WTC11 (cell line): ENCODE results near the gene ZDHHC11. TPM values are rescaled to one million over a fixed set of nuclear protein-coding genes. Genes with fewer than 3 reads are reported as not detected.

ENCODE experiments used
- ATAC-seq: fragments of 200-7000 bp; cut with Tn5 transposase; 2 replicates; pipeline ENCODE4 v1.10.0; 2021; ENCODE audit warnings: mild to moderate bottlenecking, moderate library complexity
- Bru-seq: library from RNA; stranded (reverse); fragments of 400-500 nt; gene quantifications from one replicate; lab custom pipeline; 2021; lab: Mats Ljungman, UMichigan
- CTCF ChIA-PET: fragments of 300-600 bp; sonication (Branson Sonifier 250); formaldehyde crosslinking; loops from one replicate; lab custom pipeline; 2021; ENCODE audit warnings: antibody characterized with exemption; lab: Charles Lee
- POLR2A ChIA-PET: fragments of 350-600 bp; sonication (Branson Sonifier 250); formaldehyde crosslinking; loops from one replicate; lab custom pipeline; 2021; ENCODE audit warnings: antibody characterized with exemption; lab: Charles Lee
- DNase-seq: peaks from one replicate; pipeline ENCODE4 v3.0.0; 2021; ENCODE audit warnings: low spot score
- H3K27ac Mint-ChIP-seq: 2 replicates; pipeline ENCODE4 v1.8.0; 2021; ENCODE audit warnings: mixed read lengths
- H3K27me3 Mint-ChIP-seq: 2 replicates; pipeline ENCODE4 v1.8.0; 2021; ENCODE audit warnings: low read depth, mild to moderate bottlenecking, moderate library complexity, mixed read lengths
- H3K36me3 Mint-ChIP-seq: 2 replicates; pipeline ENCODE4 v1.8.0; 2021; ENCODE audit warnings: mixed read lengths
- H3K4me1 Mint-ChIP-seq: 2 replicates; pipeline ENCODE4 v1.8.0; 2022; ENCODE audit warnings: mixed read lengths
- H3K4me3 Mint-ChIP-seq: 2 replicates; pipeline ENCODE4 v1.8.0; 2021; ENCODE audit warnings: mild to moderate bottlenecking, moderate library complexity, mixed read lengths
- H3K9me3 Mint-ChIP-seq: 2 replicates; pipeline ENCODE4 v1.8.0; 2021; ENCODE audit warnings: mixed read lengths
- AFF4 ChIP-seq: sonication (generic); formaldehyde crosslinking; IDR thresholded peaks from 2 replicates; pipeline ENCODE4 v1.8.1; 2023; ENCODE audit warnings: mild to moderate bottlenecking, missing genetic modification reagents, borderline replicate concordance
- AR ChIP-seq: fragments of 250-450 bp; sonication (Bioruptor Pico); IDR thresholded peaks from 2 replicates; pipeline ENCODE4 v1.9.0; 2021; ENCODE audit warnings: mild to moderate bottlenecking
- ELF4 ChIP-seq: sonication (generic); formaldehyde crosslinking; IDR thresholded peaks from 2 replicates; pipeline ENCODE4 v1.8.1; 2022; ENCODE audit warnings: low read depth, mild to moderate bottlenecking, moderate library complexity, missing genetic modification reagents
- ERG ChIP-seq: fragments of 250-450 bp; sonication (Bioruptor Pico); IDR thresholded peaks from 2 replicates; pipeline ENCODE4 v1.8.0; 2021; ENCODE audit warnings: mild to moderate bottlenecking
- ESRRA ChIP-seq: sonication (generic); formaldehyde crosslinking; IDR thresholded peaks from 2 replicates; pipeline ENCODE4 v1.8.1; 2022; ENCODE audit warnings: mild to moderate bottlenecking, missing genetic modification reagents, borderline replicate concordance
- NFE2L1 ChIP-seq: sonication (generic); formaldehyde crosslinking; IDR thresholded peaks from 2 replicates; pipeline ENCODE4 v1.8.1; 2023; ENCODE audit warnings: missing genetic modification reagents
- NFYB ChIP-seq: sonication (generic); formaldehyde crosslinking; conservative IDR thresholded peaks from 2 replicates; pipeline ENCODE4 v1.8.0; 2022; ENCODE audit warnings: low read depth, missing genetic modification reagents
- NR1H2 ChIP-seq: sonication (generic); formaldehyde crosslinking; IDR thresholded peaks from 2 replicates; pipeline ENCODE4 v1.9.0; 2021; ENCODE audit warnings: mild to moderate bottlenecking, moderate library complexity, missing genetic modification reagents
- OVOL2 ChIP-seq: fragments of 250-450 bp; sonication (Bioruptor Pico); IDR thresholded peaks from 2 replicates; pipeline ENCODE4 v1.9.0; 2021; ENCODE audit warnings: mild to moderate bottlenecking, borderline replicate concordance
- PRDM15 ChIP-seq: sonication (generic); formaldehyde crosslinking; IDR thresholded peaks from 2 replicates; pipeline ENCODE4 v1.8.0; 2022; ENCODE audit warnings: missing genetic modification reagents
- RORB ChIP-seq: fragments of 250-450 bp; sonication (Bioruptor Pico); IDR thresholded peaks from 2 replicates; pipeline ENCODE4 v1.9.0; 2021; ENCODE audit warnings: mild to moderate bottlenecking
- SMAD4 ChIP-seq: sonication (generic); formaldehyde crosslinking; IDR thresholded peaks from 2 replicates; pipeline ENCODE4 v1.8.0; 2022; ENCODE audit warnings: mild to moderate bottlenecking, missing genetic modification reagents
- TCF7 ChIP-seq: sonication (generic); formaldehyde crosslinking; IDR thresholded peaks from 2 replicates; pipeline ENCODE4 v1.8.0; 2022; ENCODE audit warnings: mild to moderate bottlenecking, low read depth, missing genetic modification reagents, moderate library complexity
- ZBTB43 ChIP-seq: sonication (generic); formaldehyde crosslinking; IDR thresholded peaks from 2 replicates; pipeline ENCODE4 v1.8.1; 2023; ENCODE audit warnings: mild to moderate bottlenecking, missing genetic modification reagents
- ZNF219 ChIP-seq: sonication (generic); formaldehyde crosslinking; IDR thresholded peaks from 2 replicates; pipeline ENCODE4 v1.8.0; 2023; ENCODE audit warnings: missing genetic modification reagents, mild to moderate bottlenecking, borderline replicate concordance
- ZNF425 ChIP-seq: fragments of 250-450 bp; sonication (Bioruptor Pico); conservative IDR thresholded peaks from 2 replicates; pipeline ENCODE4 v1.9.0; 2021; ENCODE audit warnings: mild to moderate bottlenecking
- ZNF671 ChIP-seq: fragments of 250-450 bp; sonication (Bioruptor Pico); IDR thresholded peaks from 2 replicates; pipeline ENCODE4 v1.8.0; 2021; ENCODE audit warnings: mild to moderate bottlenecking
- long read RNA-seq, 3 experiments: library from RNA in 1 of 3; library from capped mRNA in 1 of 3; library from polyadenylated mRNA in 1 of 3; unstranded in 2 of 3; stranded (forward) in 1 of 3; transcript quantifications; one replicate each; pipeline ENCODE4 v2.0.0, GENCODE V29; 2021
- total RNA-seq: library from RNA; stranded (reverse); gene quantifications from 3 replicates; pipeline ENCODE4 v1.2.3, GENCODE V29; 2021

The ZDHHC11 gene
- total RNA-seq (21.4 to 37.5 TPM (median 37.3 TPM) in 3 replicates), Bru-seq, nascent RNA (percentile 51 among the genes with signal in this experiment)
- long read RNA-seq, experiment 1, partial matches to known transcripts, result 9 of 30 reads
- long read RNA-seq, experiment 1, other reads (novel, unspliced or antisense), result 21 of 30 reads
- long read RNA-seq, experiment 2, partial matches to known transcripts, result 3 of 15 reads
- long read RNA-seq, experiment 2, other reads (novel, unspliced or antisense), result 12 of 15 reads
- long read RNA-seq, experiment 3, result 0 reads

GRCh38 chr5:850511-851006 is at the start of gene ZDHHC11:
TSS of gene ZDHHC11 (minus strand) at chr5:850986. CDS start at chr5:850602, 384 bp downstream.
- Mint-ChIP-seq H3K27ac (no peak within 1 kb of the TSS), H3K4me3 (no peak within 1 kb of the TSS)
- CTCF ChIA-PET, result no interaction called here

More at GRCh38 chr5:850511-851006, at the start of gene ZDHHC11:
- H3K36me3 Mint-ChIP-seq, result no peaks in the 10 kb centered on the region
- no peaks in the 10 kb centered on the region for H3K4me1 Mint-ChIP-seq
- POLR2A ChIA-PET, result no interaction called here
- TF ChIP-seq ESRRA (CRISPR knock-in tag) (no peak), AR (CRISPR knock-in tag) (no peak), SMAD4 (no peak), ERG (CRISPR knock-in tag) (no peak), ZNF671 (CRISPR knock-in tag) (no peak), ZNF425 (CRISPR knock-in tag) (no peak), ELF4 (no peak), TCF7 (CRISPR knock-in tag) (no peak), OVOL2 (CRISPR knock-in tag) (no peak), AFF4 (no peak), RORB (CRISPR knock-in tag) (no peak), ZBTB43 (no peak), NFYB (CRISPR knock-in tag) (no peak), NR1H2 (CRISPR knock-in tag) (no peak), ZNF219 (CRISPR knock-in tag) (no peak), PRDM15 (CRISPR knock-in tag) (no peak), NFE2L1 (CRISPR knock-in tag) (no peak)
- ATAC-seq (peak; percentile 40), DNase-seq (peak; percentile 28)
- H3K9me3 Mint-ChIP-seq, result no peaks in the 10 kb centered on the region
- H3K27me3 Mint-ChIP-seq, result no peaks in the 10 kb centered on the region; the same call in 1 of the 2 replicates
